Kasumi-1 (cell line): ENCODE results near the gene NUP214.
"Not testable (repeated sequence)": the region's sequence is repeated elsewhere in the genome, so short reads cannot be mapped to it uniquely, and the experiment has no call there.

ENCODE experiments used
- DNase-seq, 2 experiments: peaks; one replicate each; lab custom pipeline; 2025; lab: John Stamatoyannopoulos, UW

The NUP214 gene

GRCh38 chr9:131259916-131260597, 134.7 kb downstream of the NUP214 start:
- DNase-seq = no peak

GRCh38 chr9:131260751-131261452, 135.5 kb downstream of the NUP214 start:
- DNase-seq = no peak

- no peak for DNase-seq
Observed at GRCh38 chr9:131262327-131263032, 137.1 kb downstream of the NUP214 start.

DNA sequence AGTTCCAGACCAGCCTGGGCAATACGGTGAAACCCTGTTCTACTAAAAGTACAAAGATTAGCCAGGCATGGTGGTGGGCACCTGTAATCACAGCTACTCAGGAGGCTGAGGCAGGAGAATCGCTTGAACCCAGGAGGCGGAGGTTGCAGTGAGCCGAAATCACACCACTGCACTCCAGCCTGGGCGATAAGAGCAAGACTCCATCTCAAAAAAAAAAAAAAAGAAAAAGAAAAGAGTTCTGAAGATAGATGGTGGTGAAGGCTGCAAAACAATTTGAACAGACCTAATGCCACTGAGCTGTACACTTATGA, 137.6 kb downstream of the NUP214 start:
- not testable (repeated sequence) for DNase-seq

GRCh38 chr9:131263701-131264100, 138.3 kb downstream of the NUP214 start:
- no peak for DNase-seq

- no peak for DNase-seq
Observed at GRCh38 chr9:131264231-131264630, 138.8 kb downstream of the NUP214 start.

- no peak for DNase-seq
Observed at GRCh38 chr9:131266266-131267229, 141.2 kb downstream of the NUP214 start.

DNA sequence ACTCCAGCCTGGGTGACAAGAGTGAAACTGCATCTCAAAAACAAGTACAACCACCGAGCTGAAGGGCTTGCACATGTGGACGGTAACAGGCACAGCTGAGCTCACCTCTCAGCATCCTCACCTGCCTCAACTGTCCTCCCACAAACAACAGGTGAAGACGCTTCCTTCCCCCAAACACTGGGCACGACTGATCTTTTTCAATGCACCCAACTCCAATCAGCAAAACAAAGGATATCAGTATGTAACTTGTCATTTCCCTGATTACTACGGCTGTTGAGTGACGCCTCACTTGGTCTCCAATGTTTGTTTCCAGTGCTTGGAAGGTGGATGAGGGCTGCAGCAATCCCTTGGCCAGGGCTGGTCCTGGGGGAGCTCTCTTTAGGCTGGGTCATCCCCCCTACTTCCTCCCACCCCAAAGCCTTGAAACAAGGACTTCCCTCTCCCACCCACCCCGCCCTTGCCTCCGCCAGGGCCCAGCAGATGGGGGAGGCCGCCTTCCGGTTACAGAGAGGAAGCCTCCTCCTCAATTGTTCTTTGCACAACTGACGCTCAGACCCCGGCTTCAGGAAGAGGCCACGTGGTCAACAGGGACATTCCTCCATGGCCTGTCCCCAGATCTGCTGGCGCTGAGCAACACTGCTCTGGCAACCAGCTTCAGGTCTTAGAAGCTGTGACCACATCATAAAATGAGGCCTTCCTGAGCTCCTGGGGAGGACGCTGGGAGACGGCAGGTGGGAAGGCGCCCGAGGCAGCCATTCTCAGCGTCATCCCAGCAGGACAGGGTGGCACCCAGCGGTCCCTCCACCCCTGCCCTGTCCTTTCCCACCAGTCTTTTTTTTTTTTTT, 145.0 kb downstream of the NUP214 start:
- DNase-seq = peak; percentile 98

DNA sequence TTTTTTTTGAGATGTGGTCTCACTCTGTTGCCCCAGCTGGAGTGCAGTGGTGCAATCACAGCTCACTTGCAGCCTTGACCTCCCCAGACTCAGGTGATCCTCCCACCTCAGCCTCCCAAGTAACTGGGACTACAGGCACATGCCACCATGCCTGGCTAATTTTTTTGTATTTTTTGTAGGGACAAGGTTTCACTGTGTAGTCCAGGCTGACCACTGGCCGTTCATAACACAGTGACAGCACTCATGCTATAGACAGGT, 145.6 kb downstream of the NUP214 start:
- not testable (repeated sequence) for DNase-seq

- DNase-seq = no peak
Observed at GRCh38 chr9:131271506-131271931, 146.1 kb downstream of the NUP214 start.

DNA sequence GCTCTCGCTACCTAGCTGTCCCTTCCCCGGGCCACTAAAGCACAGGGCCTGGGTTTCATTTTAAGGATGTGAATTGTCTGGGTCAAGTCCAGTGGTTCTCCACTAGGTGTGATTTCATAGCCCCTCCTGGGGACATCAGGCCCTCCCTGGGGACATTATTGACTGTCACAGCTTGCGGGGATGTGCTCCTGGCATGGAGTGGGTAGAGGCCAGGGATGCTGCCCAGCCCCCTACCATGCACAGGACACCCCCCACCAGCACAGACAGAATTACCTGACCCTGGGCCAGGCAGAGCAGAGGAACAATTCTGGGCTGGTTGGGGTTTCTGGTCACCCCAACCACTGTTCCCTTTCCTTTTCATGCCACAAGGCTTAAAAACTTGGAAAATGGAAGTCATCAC, 146.8 kb downstream of the NUP214 start:
- no peak for DNase-seq

DNA sequence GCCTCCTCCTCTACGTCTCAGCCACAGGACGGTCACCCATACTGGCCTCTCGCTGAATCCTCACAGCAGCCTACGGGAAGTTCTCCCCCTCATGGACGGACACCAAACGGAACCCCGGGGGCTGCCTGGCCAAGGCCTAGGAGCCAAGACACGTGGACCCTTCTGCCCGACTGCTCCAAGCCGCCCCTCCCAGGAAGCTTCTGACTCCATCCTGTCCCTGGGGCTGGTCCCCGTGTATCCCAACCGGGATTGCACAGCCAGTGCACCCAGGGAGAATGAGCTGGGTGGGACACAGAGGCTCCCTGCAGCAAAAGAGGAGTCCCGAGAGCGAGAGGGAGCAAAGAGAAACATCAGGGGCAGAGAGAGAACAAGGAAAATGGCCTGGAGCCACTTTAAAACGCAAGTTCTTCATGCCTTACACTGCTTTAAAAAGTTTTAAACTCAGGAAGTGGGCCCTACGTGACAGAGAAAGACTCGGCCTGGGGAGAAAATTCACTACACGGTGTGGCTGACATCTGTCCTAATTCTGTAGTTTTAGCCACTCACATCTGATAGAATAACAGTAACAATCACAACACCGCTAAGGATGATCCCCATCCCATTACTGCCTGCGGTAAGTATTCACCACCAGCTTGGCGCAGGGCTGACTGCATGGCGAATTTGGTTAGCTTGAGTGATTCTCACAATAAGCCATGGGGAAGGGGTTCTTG, 147.9 kb downstream of the NUP214 start:
- peak; percentile 22 to 46 for DNase-seq

DNA sequence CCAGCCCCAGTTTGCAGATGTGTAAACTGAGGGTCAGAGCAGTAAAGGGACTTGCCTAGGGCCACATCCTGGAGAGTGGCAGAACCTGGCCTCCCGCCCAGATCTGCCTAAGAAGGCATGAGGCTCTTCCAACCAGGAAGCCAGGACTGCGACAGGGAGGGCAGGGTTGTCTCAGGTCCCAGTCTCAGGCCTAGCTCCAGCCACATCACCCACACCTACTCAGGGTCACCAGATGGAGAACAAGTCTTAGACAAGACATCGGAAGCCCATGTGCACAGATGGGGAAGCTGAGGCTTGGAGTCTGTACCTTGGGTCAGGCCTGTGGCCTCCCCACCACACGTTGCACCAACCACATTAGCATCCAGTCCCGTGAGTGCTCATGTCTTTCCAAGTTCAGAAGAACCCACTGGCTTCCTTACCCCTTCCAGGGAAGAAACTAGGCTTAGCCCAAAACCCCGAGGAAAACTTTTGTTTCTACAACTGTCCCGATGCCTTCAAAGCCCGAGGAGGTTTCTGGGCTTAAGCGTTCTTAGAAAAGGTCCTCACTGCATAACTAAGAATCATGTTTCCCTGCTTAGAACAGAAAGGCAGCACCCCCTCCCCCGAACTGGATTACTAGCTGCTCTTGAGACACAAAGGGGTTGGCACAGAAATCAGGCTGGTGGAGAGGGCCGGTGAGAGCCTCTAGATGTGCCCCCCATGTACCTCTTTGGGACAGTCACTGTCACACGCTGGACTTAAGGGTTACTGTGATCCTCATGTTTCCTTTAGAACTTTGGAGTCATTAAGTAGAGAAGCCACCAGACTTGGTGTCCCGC, 148.7 kb downstream of the NUP214 start:
- peak; percentile 64 to 78 for DNase-seq

GRCh38 chr9:131274674-131275331, 149.4 kb downstream of the NUP214 start:
- DNase-seq = peak; percentile 35 to 52

DNA sequence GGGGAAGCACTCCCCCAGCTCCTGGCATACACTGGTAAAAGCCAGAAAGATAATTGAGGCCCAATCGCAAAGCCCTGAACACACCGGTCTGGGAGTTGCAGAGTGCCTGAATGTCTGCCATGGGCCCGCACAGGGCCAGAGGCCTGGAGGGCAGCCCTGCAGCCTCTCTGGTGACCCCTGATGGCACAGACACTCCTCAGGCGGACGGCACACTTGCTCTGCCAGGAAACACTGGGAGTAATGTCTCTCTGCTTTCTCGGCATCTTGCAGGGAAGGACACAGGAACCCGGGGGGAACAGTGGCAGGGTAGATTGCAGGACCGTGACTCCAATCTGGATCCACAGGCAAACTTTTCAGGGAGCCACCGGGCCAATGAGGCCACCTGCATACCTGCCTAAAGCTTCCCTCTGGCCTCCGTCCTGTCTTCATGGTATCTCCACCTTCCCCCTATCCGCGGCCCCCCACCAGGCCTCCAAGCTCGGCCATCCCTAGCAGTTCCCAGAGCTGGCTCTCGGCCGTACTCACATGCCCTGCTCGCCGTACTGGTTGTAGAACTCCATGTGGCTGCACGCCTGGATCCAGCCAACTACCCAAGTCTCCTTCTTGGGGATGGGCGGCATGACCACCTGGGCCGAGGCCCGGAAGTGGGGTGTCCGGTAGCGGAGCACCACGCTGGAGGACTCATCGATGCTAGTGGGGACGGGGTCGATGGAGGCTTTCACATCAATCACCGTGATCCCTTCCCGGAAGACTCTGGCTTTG, 150.1 kb downstream of the NUP214 start:
- DNase-seq = peak; percentile 33 to 54

DNA sequence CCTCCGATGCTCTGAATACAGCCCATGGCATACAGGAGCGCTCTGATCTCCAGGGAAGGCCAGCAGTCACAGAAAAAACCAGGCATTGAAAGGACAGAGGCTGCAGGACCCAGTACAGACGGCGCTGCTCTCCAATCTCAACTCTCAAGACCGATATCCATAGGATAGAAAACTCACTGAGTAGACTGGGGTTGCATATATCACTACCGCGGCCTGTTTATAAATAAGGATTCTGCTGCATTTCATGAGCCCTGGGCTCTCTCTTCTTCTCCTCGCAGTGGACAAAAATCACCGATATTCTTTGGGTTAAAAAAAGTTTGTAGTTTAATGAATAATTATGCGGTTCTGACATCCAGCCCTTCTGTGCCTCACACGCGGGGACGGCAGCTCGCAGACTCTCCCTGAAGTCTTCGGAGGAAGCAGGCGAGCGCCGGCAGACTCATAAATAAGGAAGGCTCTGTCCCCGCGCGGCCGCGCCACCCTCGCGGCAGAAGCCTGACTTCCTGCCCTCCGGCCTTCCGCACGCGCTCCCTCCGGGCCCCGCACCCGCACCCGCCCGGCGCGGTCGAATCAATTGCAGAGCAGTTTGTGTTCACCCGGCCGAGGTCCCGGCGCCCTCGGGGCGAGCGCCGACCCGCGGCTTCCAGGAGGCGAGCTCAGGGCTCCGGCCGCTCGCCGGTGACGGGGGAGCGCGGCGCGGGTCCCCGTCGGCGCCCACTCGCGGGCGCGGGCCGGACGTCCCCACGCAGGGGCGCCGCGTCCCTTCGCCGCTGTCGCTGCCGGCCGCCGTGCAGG, 150.9 kb downstream of the NUP214 start, which contains the start of gene FAM78A:
Gene FAM78A (minus strand): TSS at position 417 of the 795 bp plus-strand sequence. CDS start 331 bp downstream, at position 86.
- DNase-seq = peak; percentile 32 to 43

DNA sequence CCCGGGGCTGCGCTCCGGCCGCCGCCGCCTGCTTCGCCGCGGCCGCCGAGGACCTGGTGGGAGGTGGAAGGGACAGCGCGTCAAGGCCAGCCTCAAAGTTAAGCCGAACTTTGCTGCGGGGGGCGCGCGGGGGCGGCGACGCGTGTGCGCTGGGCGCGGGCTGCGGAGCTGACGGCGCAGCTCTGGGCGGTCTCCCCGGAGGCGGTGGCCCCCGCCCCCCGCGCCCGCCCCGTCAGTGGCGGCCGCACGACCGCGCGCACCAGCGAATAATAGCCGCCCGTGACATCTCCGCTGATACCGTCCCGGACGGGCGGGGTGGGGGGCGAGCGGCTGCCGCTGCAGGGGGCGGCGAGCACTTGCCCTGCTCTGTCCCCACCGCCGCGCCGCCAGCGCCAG, 151.5 kb downstream of the NUP214 start:
- no peak for DNase-seq
